SK-N-SH (cell line): ENCODE results near the gene PRR16.

Experiments
- CHD2 ChIP-seq: fragments of 150-350 bp; IDR thresholded peaks from 2 replicates; pipeline ENCODE4 v1.6.1; 2018; ENCODE audit warnings: low read length; ENCODE audit not compliant: partially characterized antibody
- CTCF ChIP-seq: fragments of 200-600 bp; sonication (generic); IDR thresholded peaks from 2 replicates; pipeline ENCODE4 v1.6.1; 2017; ENCODE audit warnings: antibody characterized with exemption, mild to moderate bottlenecking, moderate library complexity
- JUND ChIP-seq: IDR thresholded peaks from 2 replicates; pipeline ENCODE4 v1.4.0; 2012
- MEF2A ChIP-seq: IDR thresholded peaks from 2 replicates; pipeline ENCODE4 v1.4.0; 2012; ENCODE audit warnings: low read depth, borderline replicate concordance
- POLR2AphosphoS5 ChIP-seq: IDR thresholded peaks from 2 replicates; pipeline ENCODE4 v1.6.1; 2012; ENCODE audit warnings: low read depth, low read length
- REST ChIP-seq: IDR thresholded peaks from 2 replicates; pipeline ENCODE4 v1.6.1; 2012; ENCODE audit warnings: mild to moderate bottlenecking, low read depth, low read length, moderate library complexity
- TAF1 ChIP-seq: IDR thresholded peaks from 2 replicates; pipeline ENCODE4 v1.6.1; 2012; ENCODE audit warnings: low read depth, mild to moderate bottlenecking, low read length, moderate library complexity, borderline replicate concordance
- TCF12 ChIP-seq: IDR thresholded peaks from 2 replicates; pipeline ENCODE4 v1.4.0; 2012

GRCh38 chr5:120457839-120458507 lies 6.1 kb upstream of the PRR16 start:
- TF ChIP-seq CTCF, result peak; percentile 63
- no peak for TF ChIP-seq JUND
- TF ChIP-seq TAF1, result no peak
- TF ChIP-seq REST, result no peak
- no peak for TF ChIP-seq CHD2
- no peak for TF ChIP-seq MEF2A
- TF ChIP-seq TCF12, result no peak
- no peak for TF ChIP-seq POLR2AphosphoS5
